SU-DHL-6 (cell line): Measurements from ENCODE around the gene RAPGEF5.

Experiments
- H2AFZ ChIP-seq: fragments of 200-600 bp; sonication (generic); 2 replicates; pipeline ENCODE4 v1.6.1; 2014; ENCODE audit warnings: low read depth, mild to moderate bottlenecking, moderate library complexity, mixed read lengths, antibody characterized with exemption, low read length; ENCODE audit not compliant: severe bottlenecking
- H3F3A ChIP-seq: fragments of 200-600 bp; shearing (Covaris generic); 2 replicates; pipeline ENCODE4 v1.6.0; 2016; ENCODE audit warnings: antibody characterized with exemption, mild to moderate bottlenecking; ENCODE audit not compliant: insufficient read depth
- H3K27ac ChIP-seq: fragments of 200-600 bp; sonication (generic); 2 replicates; pipeline ENCODE4 v1.5.1; 2016; ENCODE audit warnings: low read depth, mild to moderate bottlenecking, low read length, moderate library complexity, mixed read lengths
- H3K27me3 ChIP-seq: fragments of 200-600 bp; sonication (generic), shearing (Covaris generic); 2 replicates; pipeline ENCODE4 v1.6.0; 2014; ENCODE audit warnings: mild to moderate bottlenecking, low read length
- H3K36me3 ChIP-seq: fragments of 200-600 bp; sonication (generic); 2 replicates; pipeline ENCODE4 v1.6.1; 2014; ENCODE audit warnings: mild to moderate bottlenecking, low read length, mixed read lengths
- H3K4me2 ChIP-seq: fragments of 300-600, 200-600 bp; shearing (Covaris generic), sonication (generic); 2 replicates; pipeline ENCODE4 v1.6.0; 2014; ENCODE audit warnings: low read length, low read depth, mild to moderate bottlenecking; ENCODE audit not compliant: poor library complexity, severe bottlenecking
- H3K4me3 ChIP-seq: fragments of 200-600 bp; sonication (generic); 2 replicates; pipeline ENCODE4 v1.5.1; 2014; ENCODE audit warnings: antibody characterized with exemption, low read length, mild to moderate bottlenecking, mixed read lengths; ENCODE audit not compliant: insufficient read depth, poor library complexity, severe bottlenecking
- H3K79me2 ChIP-seq: fragments of 200-600 bp; sonication (generic); 2 replicates; pipeline ENCODE4 v1.6.1; 2014; ENCODE audit warnings: mild to moderate bottlenecking, low read length, moderate library complexity; ENCODE audit not compliant: insufficient read depth
- H3K9ac ChIP-seq: fragments of 200-600 bp; sonication (generic); 2 replicates; pipeline ENCODE4 v1.7.0; 2014; ENCODE audit warnings: mild to moderate bottlenecking, low read length
- H3K9me2 ChIP-seq: fragments of 200-600 bp; sonication (generic); replicated peaks from 2 replicates; pipeline ENCODE4 v1.6.1; 2014; ENCODE audit warnings: low read length; ENCODE audit not compliant: insufficient read depth
- H3K9me3 ChIP-seq: fragments of 200-600 bp; sonication (generic); 2 replicates; pipeline ENCODE4 v1.6.1; 2014; ENCODE audit warnings: low read length, mixed read lengths; ENCODE audit not compliant: insufficient read depth
- H4K20me1 ChIP-seq: fragments of 200-600 bp; sonication (generic); 2 replicates; pipeline ENCODE4 v1.6.1; 2014; ENCODE audit warnings: low read depth, mild to moderate bottlenecking, antibody characterized with exemption, low read length, moderate library complexity, mixed read lengths
- EZH2phosphoT487 ChIP-seq: fragments of 200-600 bp; sonication (generic), shearing (Covaris generic); conservative IDR thresholded peaks from 2 replicates; pipeline ENCODE4 v1.6.1; 2018; ENCODE audit warnings: mild to moderate bottlenecking, antibody characterized with exemption, low read length, moderate library complexity, mixed read lengths
- TF ChIP-seq, protein P1 (sequence below): fragments of 200-600 bp; sonication (generic); IDR thresholded peaks from one replicate; pipeline ENCODE4 v1.5.1; 2017; ENCODE audit warnings: antibody characterized with exemption, mild to moderate bottlenecking, low read length, moderate library complexity; ENCODE audit not compliant: insufficient read depth, poor library complexity, severe bottlenecking

Gene RAPGEF5

GRCh38 chr7:22352887-22353286, 4.1 kb downstream of the RAPGEF5 start:
- H3K27ac ChIP-seq, result no peak overlapping the region
- H3K9ac ChIP-seq, result no peak overlapping the region
- no peak for TF ChIP-seq EZH2phosphoT487
- TF ChIP-seq, protein P1, sequence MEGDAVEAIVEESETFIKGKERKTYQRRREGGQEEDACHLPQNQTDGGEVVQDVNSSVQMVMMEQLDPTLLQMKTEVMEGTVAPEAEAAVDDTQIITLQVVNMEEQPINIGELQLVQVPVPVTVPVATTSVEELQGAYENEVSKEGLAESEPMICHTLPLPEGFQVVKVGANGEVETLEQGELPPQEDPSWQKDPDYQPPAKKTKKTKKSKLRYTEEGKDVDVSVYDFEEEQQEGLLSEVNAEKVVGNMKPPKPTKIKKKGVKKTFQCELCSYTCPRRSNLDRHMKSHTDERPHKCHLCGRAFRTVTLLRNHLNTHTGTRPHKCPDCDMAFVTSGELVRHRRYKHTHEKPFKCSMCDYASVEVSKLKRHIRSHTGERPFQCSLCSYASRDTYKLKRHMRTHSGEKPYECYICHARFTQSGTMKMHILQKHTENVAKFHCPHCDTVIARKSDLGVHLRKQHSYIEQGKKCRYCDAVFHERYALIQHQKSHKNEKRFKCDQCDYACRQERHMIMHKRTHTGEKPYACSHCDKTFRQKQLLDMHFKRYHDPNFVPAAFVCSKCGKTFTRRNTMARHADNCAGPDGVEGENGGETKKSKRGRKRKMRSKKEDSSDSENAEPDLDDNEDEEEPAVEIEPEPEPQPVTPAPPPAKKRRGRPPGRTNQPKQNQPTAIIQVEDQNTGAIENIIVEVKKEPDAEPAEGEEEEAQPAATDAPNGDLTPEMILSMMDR, result no peak
- no peaks in the 10 kb centered on the region for H3K79me2 ChIP-seq
- H2AFZ ChIP-seq, result no peak overlapping the region
- no peaks in the 10 kb centered on the region for H3K36me3 ChIP-seq
- no peak overlapping the region for H3K4me2 ChIP-seq
- no peaks in the 10 kb centered on the region for H3K9me2 ChIP-seq
- no peaks in the 10 kb centered on the region for H3F3A ChIP-seq
- no peaks in the 10 kb centered on the region for H4K20me1 ChIP-seq
- H3K4me3 ChIP-seq, result no peak overlapping the region
- H3K27me3 ChIP-seq, result no peaks in the 10 kb centered on the region
- no peaks in the 10 kb centered on the region for H3K9me3 ChIP-seq

DNA sequence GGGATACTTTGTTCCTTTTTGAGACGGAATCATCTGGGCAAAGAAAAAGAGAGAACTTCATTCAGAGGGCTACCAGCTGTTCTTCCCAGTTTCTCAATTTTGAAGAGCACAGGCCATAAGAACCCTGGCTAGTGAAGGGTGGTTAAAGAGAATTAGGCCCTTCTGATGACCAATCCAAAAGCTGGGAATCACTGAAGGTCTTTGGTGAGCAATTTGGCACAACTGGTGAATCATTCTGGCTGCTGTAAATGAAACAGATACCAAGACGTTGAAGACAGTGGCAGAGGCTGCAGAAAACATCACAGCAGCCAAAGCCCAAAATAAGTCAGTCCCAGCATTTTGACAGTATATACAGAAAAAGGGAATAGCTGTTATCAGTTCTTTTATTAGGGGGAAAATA, 5.1 kb downstream of the RAPGEF5 start:
- H3K9ac ChIP-seq, result no peak overlapping the region
- no peaks in the 10 kb centered on the region for H3F3A ChIP-seq
- H3K4me3 ChIP-seq, result no peak overlapping the region
- H3K4me2 ChIP-seq, result no peak overlapping the region
- H2AFZ ChIP-seq, result no peak overlapping the region
- H3K27me3 ChIP-seq, result no peaks in the 10 kb centered on the region
- TF ChIP-seq, protein P1, result no peak
- TF ChIP-seq EZH2phosphoT487, result no peak
- no peak overlapping the region for H3K27ac ChIP-seq
- H4K20me1 ChIP-seq, result no peaks in the 10 kb centered on the region
- H3K9me2 ChIP-seq, result no peaks in the 10 kb centered on the region
- H3K9me3 ChIP-seq, result no peaks in the 10 kb centered on the region
- no peaks in the 10 kb centered on the region for H3K36me3 ChIP-seq
- no peaks in the 10 kb centered on the region for H3K79me2 ChIP-seq

DNA sequence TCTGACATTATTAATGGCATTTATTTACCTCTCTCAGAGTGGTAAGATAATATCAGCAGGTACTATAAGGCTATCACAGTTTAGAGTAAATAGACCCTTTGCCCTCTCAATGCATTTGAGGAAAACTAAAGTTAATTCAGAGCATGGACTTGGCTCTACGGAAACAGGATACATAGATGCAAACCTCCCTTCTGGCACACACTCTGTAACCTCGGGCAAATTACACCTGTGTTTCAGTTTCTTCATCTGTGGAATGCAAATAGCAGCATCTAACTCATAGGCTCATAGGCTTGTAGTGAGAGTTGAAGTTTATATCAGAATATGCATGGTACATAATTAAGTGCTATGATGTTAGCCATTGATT, 5.6 kb downstream of the RAPGEF5 start:
- H3K9me3 ChIP-seq, result no peaks in the 10 kb centered on the region
- no peak overlapping the region for H3K27ac ChIP-seq
- H3K36me3 ChIP-seq, result no peaks in the 10 kb centered on the region
- no peak overlapping the region for H3K4me2 ChIP-seq
- no peak overlapping the region for H2AFZ ChIP-seq
- H3K79me2 ChIP-seq, result no peaks in the 10 kb centered on the region
- no peaks in the 10 kb centered on the region for H3F3A ChIP-seq
- H4K20me1 ChIP-seq, result no peaks in the 10 kb centered on the region
- TF ChIP-seq EZH2phosphoT487, result no peak
- TF ChIP-seq, protein P1, result no peak
- H3K27me3 ChIP-seq, result no peaks in the 10 kb centered on the region
- no peaks in the 10 kb centered on the region for H3K9me2 ChIP-seq
- no peak overlapping the region for H3K4me3 ChIP-seq
- no peak overlapping the region for H3K9ac ChIP-seq
